IMR-90 (cell line): ENCODE data around the gene ZBED1. TPM values are rescaled to one million over a fixed set of nuclear protein-coding genes. Genes with fewer than 3 reads are reported as not detected.

Source experiments
- ATAC-seq: fragments of 200-7000 bp; cut with Tn5 transposase; 2 replicates; pipeline ENCODE4 v1.9.1; 2020; ENCODE audit warnings: low read depth, mild to moderate bottlenecking, moderate library complexity
- BruUV-seq: library from RNA; stranded (reverse); fragments of 400-500 nt; replicated peaks from 2 replicates; lab custom pipeline; 2021; lab: Mats Ljungman, UMichigan
- CTCF ChIA-PET: fragments of 300-600 bp; formaldehyde crosslinking; extraction: SDS; loops from one replicate; lab custom pipeline; 2021; ENCODE audit warnings: antibody characterized with exemption; lab: Yijun Ruan, JAX
- POLR2A ChIA-PET: fragments of 300-600 bp; sonication (Branson Sonifier 250); formaldehyde crosslinking; loops from one replicate; lab custom pipeline; 2022; ENCODE audit warnings: antibody characterized with exemption; ENCODE audit not compliant: unreplicated experiment; lab: Charles Lee
- DNase-seq: peaks from one replicate; pipeline ENCODE4 v3.0.0; 2013
- H2AFZ ChIP-seq: replicated peaks from 2 replicates; pipeline ENCODE3; 2013; ENCODE audit warnings: low read length, mild to moderate bottlenecking; ENCODE audit not compliant: poor library complexity
- H2AK5ac ChIP-seq: 2 replicates; pipeline ENCODE4 v1.6.1; 2013; ENCODE audit warnings: low read depth, low read length, inconsistent platforms
- H2AK9ac ChIP-seq: replicated peaks from 2 replicates; pipeline ENCODE3; 2013; ENCODE audit warnings: mild to moderate bottlenecking, low read depth, low read length, moderate library complexity; ENCODE audit not compliant: poor library complexity
- H2BK120ac ChIP-seq: 2 replicates; pipeline ENCODE4 v1.6.1; 2013; ENCODE audit warnings: low read depth, low read length, inconsistent platforms
- H2BK15ac ChIP-seq: 3 replicates; pipeline ENCODE4 v1.6.1; 2013; ENCODE audit warnings: low read depth, low read length, inconsistent platforms
- H2BK20ac ChIP-seq: 2 replicates; pipeline ENCODE4 v1.6.1; 2013; ENCODE audit warnings: low read depth, mild to moderate bottlenecking, inconsistent platforms, low read length, moderate library complexity
- H2BK5ac ChIP-seq: 2 replicates; pipeline ENCODE4 v1.6.1; 2013; ENCODE audit warnings: mild to moderate bottlenecking, low read depth, low read length, inconsistent platforms; ENCODE audit not compliant: poor library complexity, severe bottlenecking
- H3K14ac ChIP-seq: replicated peaks from 2 replicates; pipeline ENCODE4 v1.6.1; 2013; ENCODE audit warnings: low read depth, low read length, inconsistent platforms
- H3K18ac ChIP-seq: 2 replicates; pipeline ENCODE4 v1.6.1; 2013; ENCODE audit warnings: low read depth, low read length, control low read depth
- H3K23ac ChIP-seq: 2 replicates; pipeline ENCODE4 v1.6.1; 2013; ENCODE audit warnings: low read depth, low read length, inconsistent platforms
- H3K27ac ChIP-seq: 2 replicates; pipeline ENCODE4 v1.5.1; 2013; ENCODE audit warnings: mild to moderate bottlenecking, control low read depth, low read length; ENCODE audit not compliant: insufficient read depth
- H3K27me3 ChIP-seq: 2 replicates; pipeline ENCODE4 v1.6.1; 2013; ENCODE audit warnings: low read length; ENCODE audit not compliant: control insufficient read depth, insufficient read depth
- H3K36me3 ChIP-seq: 2 replicates; pipeline ENCODE4 v1.6.1; 2013; ENCODE audit warnings: low read length, mixed read lengths; ENCODE audit not compliant: control insufficient read depth, insufficient read depth
- H3K4ac ChIP-seq: 2 replicates; pipeline ENCODE4 v1.6.1; 2013; ENCODE audit warnings: low read depth, low read length, inconsistent platforms
- H3K4me1 ChIP-seq: 2 replicates; pipeline ENCODE4 v1.6.1; 2013; ENCODE audit warnings: low read length, mixed read lengths; ENCODE audit not compliant: control insufficient read depth, insufficient read depth
- H3K4me2 ChIP-seq: 2 replicates; pipeline ENCODE4 v1.6.1; 2013; ENCODE audit warnings: low read depth, mild to moderate bottlenecking, control low read depth, low read length, moderate library complexity
- H3K4me3 ChIP-seq: 2 replicates; pipeline ENCODE4 v1.5.1; 2013; ENCODE audit warnings: low read depth, mild to moderate bottlenecking, control low read depth, low read length, moderate library complexity; ENCODE audit not compliant: insufficient read depth
- H3K56ac ChIP-seq: 2 replicates; pipeline ENCODE4 v1.6.1; 2013; ENCODE audit warnings: low read length, inconsistent platforms; ENCODE audit not compliant: insufficient read depth; ENCODE audit errors: extremely low read depth
- H3K79me1 ChIP-seq, 2 experiments: 2 replicates each; pipeline ENCODE4 v1.6.1; 2013; ENCODE audit warnings: low read length in 2 of 2, inconsistent platforms in 1 of 2, low read depth in 1 of 2
- H3K9ac ChIP-seq: 2 replicates; pipeline ENCODE4 v1.6.1; 2013; ENCODE audit warnings: low read depth, low read length, control low read depth
- H3K9me1 ChIP-seq: 2 replicates; pipeline ENCODE4 v1.6.1; 2013; ENCODE audit warnings: low read length, inconsistent platforms; ENCODE audit not compliant: insufficient read depth
- H3K9me3 ChIP-seq: 2 replicates; pipeline ENCODE4 v1.6.1; 2013; ENCODE audit warnings: low read length; ENCODE audit not compliant: control insufficient read depth, insufficient read depth
- H4K20me1 ChIP-seq: 2 replicates; pipeline ENCODE4 v1.6.1; 2013; ENCODE audit warnings: low read length, inconsistent platforms; ENCODE audit not compliant: insufficient read depth
- H4K5ac ChIP-seq: 2 replicates; pipeline ENCODE4 v1.6.1; 2013; ENCODE audit warnings: mild to moderate bottlenecking, low read depth, low read length, control low read depth
- H4K8ac ChIP-seq, 2 experiments: 2 replicates each; pipeline ENCODE4 v1.6.1; 2013; ENCODE audit warnings: low read depth in 2 of 2, low read length in 2 of 2, control low read depth in 1 of 2, inconsistent platforms in 1 of 2
- H4K91ac ChIP-seq: 2 replicates; pipeline ENCODE4 v1.6.1; 2013; ENCODE audit warnings: low read depth, low read length, inconsistent platforms; ENCODE audit not compliant: insufficient read depth
- BHLHE40 ChIP-seq: fragments of 150-350 bp; IDR thresholded peaks from 2 replicates; pipeline ENCODE4 v1.6.1; 2016; ENCODE audit warnings: mild to moderate bottlenecking, low read depth, low read length
- MAFK ChIP-seq: IDR thresholded peaks from 2 replicates; pipeline ENCODE4 v1.6.1; 2012; ENCODE audit warnings: low read depth, low read length, improper control_type of control experiment
- MXI1 ChIP-seq: IDR thresholded peaks from 2 replicates; pipeline ENCODE4 v1.6.1; 2012; ENCODE audit warnings: low read depth, mild to moderate bottlenecking, low read length, moderate library complexity, borderline replicate concordance
- NFE2L2 ChIP-seq: fragments of 150-350 bp; IDR thresholded peaks from 2 replicates; pipeline ENCODE4 v1.6.1; 2016; ENCODE audit warnings: low read depth, mild to moderate bottlenecking, low read length
- POLR2A ChIP-seq: IDR thresholded peaks from 2 replicates; pipeline ENCODE4 v1.6.1; 2012; ENCODE audit warnings: mild to moderate bottlenecking, low read depth, low read length
- RAD21 ChIP-seq: IDR thresholded peaks from 2 replicates; pipeline ENCODE4 v1.6.1; 2012; ENCODE audit warnings: low read length, improper control_type of control experiment
- RFX5 ChIP-seq: IDR thresholded peaks from 2 replicates; pipeline ENCODE4 v1.8.0; 2012; ENCODE audit warnings: low read depth, mild to moderate bottlenecking, low read length, moderate library complexity
- SMC3 ChIP-seq: fragments of 150-350 bp; IDR thresholded peaks from 2 replicates; pipeline ENCODE4 v1.6.1; 2016; ENCODE audit warnings: low read depth, mild to moderate bottlenecking, antibody characterized with exemption, low read length, moderate library complexity
- WGBS, 2 experiments: methylation state at CpG; one replicate each; pipeline versions ENCODE4 v1.1.5 to v1.1.7; 2013; ENCODE audit warnings: missing lambda C conversion rate in 2 of 2; ENCODE audit not compliant: insufficient read length in 1 of 2; ENCODE audit errors: extremely low coverage in 2 of 2; 5-methylcytosine and 5-hydroxymethylcytosine counted together
- dilution Hi-C: fragments of 300-500 bp; cut with HindIII; formaldehyde crosslinking; loops from one replicate; pipeline ENCODE4 v1.14.3; 2018; ENCODE audit warnings: low sequenced_read_pairs; ENCODE audit not compliant: unreplicated experiment
- in situ Hi-C: fragments of 300-500 bp; cut with MboI; formaldehyde crosslinking; loops from 3 replicates; pipeline ENCODE4 v1.14.3; 2019; ENCODE audit warnings: low sequenced_read_pairs, inconsistent platforms, mixed read lengths
- intact Hi-C: fragments of 100-400 bp; cut with micrococcal nuclease; formaldehyde crosslinking; loops from 2 replicates; pipeline ENCODE4 v1.10.0; 2022
- polyA plus RNA-seq, 3 experiments: library from polyadenylated mRNA; depleted of rRNA; stranded (reverse); fragments of >200 nt; gene quantifications; 2 replicates each; pipeline ENCODE4 v1.2.3, GENCODE V29; 2012; ENCODE audit warnings: low replicate concordance in 1 of 3
- total RNA-seq: library from RNA; depleted of rRNA; stranded (reverse); fragments of >200 nt; gene quantifications from 2 replicates; pipeline ENCODE4 v1.2.3, GENCODE V29; 2012
- TF ChIP-seq, protein P1 (sequence below): fragments of 150-350 bp; IDR thresholded peaks from 2 replicates; pipeline ENCODE4 v1.6.1; 2016; ENCODE audit warnings: low read depth, mild to moderate bottlenecking, low read length, moderate library complexity, borderline replicate concordance
- TF ChIP-seq, protein P2 (sequence below): conservative IDR thresholded peaks from 2 replicates; pipeline ENCODE4 v1.5.1; 2012; ENCODE audit warnings: mild to moderate bottlenecking, low read depth, low read length, improper control_type of control experiment

ZBED1 gene
- total and polyA plus RNA-seq, 2 of the 4 experiments (the other 2 are of a cell fraction): 13.1 to 21.5 TPM

DNA sequence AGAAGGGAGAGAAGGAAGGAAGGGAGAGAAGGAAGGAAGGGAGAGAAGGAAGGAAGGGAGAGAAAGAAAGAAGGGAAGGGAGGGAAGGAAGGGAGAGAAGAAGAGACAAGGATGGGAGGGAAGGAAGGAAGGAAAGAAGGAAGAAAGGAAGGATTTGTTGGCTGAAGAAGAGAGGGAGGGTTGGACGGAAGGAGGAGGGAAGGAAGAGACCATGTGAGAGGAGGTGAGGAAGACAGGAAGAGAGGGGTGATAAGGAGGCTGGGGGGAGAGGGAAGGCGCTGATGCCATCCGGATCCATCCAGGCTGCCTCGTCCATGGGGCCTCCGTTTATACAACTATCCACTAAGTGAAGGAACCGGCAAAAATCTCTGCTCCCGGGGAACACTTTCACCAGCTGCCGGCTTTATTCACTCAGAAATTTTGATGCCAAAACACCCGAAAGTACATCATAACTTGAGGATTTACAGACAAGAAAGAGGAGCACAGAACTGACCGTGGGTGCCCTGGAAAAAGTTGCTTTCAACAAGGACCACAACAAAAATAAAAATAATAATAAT, 14.9 kb downstream of the ZBED1 start:
- no peak overlapping the region for H3K56ac ChIP-seq
- H3K79me1 ChIP-seq: peaks cover 14 to 61% of the 10 kb centered on the region in 2 experiments
- ChIA-PET POLR2A (no interaction called here), CTCF (no interaction called here)
- TF ChIP-seq SMC3 (no peak), POLR2A (no peak), MAFK (no peak), RAD21 (no peak), NFE2L2 (no peak), MXI1 (no peak), BHLHE40 (no peak), RFX5 (no peak)
- TF ChIP-seq, protein P1, sequence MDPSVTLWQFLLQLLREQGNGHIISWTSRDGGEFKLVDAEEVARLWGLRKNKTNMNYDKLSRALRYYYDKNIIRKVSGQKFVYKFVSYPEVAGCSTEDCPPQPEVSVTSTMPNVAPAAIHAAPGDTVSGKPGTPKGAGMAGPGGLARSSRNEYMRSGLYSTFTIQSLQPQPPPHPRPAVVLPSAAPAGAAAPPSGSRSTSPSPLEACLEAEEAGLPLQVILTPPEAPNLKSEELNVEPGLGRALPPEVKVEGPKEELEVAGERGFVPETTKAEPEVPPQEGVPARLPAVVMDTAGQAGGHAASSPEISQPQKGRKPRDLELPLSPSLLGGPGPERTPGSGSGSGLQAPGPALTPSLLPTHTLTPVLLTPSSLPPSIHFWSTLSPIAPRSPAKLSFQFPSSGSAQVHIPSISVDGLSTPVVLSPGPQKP: no peak
- TF ChIP-seq, protein P2, sequence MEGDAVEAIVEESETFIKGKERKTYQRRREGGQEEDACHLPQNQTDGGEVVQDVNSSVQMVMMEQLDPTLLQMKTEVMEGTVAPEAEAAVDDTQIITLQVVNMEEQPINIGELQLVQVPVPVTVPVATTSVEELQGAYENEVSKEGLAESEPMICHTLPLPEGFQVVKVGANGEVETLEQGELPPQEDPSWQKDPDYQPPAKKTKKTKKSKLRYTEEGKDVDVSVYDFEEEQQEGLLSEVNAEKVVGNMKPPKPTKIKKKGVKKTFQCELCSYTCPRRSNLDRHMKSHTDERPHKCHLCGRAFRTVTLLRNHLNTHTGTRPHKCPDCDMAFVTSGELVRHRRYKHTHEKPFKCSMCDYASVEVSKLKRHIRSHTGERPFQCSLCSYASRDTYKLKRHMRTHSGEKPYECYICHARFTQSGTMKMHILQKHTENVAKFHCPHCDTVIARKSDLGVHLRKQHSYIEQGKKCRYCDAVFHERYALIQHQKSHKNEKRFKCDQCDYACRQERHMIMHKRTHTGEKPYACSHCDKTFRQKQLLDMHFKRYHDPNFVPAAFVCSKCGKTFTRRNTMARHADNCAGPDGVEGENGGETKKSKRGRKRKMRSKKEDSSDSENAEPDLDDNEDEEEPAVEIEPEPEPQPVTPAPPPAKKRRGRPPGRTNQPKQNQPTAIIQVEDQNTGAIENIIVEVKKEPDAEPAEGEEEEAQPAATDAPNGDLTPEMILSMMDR: no peak
- WGBS, 2 experiments: 60 to 100% methylated on average over 1 to 4 of the region's 10 CpGs
- no peak for DNase-seq
- H3K14ac ChIP-seq: no peak overlapping the region; the same call in 1 of the 2 replicates
- no peaks in the 10 kb centered on the region for H3K9me3 ChIP-seq
- H3K4me1 ChIP-seq: peaks cover 14% of the 10 kb centered on the region
- peaks cover 5% of the 10 kb centered on the region for H4K20me1 ChIP-seq
- H3K4me3 ChIP-seq: no peak overlapping the region
- no peak overlapping the region for H2BK120ac ChIP-seq
- peak overlapping the region; percentile 48; the same call in 1 of the 3 replicates for H2BK15ac ChIP-seq
- peaks cover 42% of the 10 kb centered on the region for H3K36me3 ChIP-seq
- 0 out of 2 replicates have a peak overlapping the region, but pooled peaks have one; percentile 13 for H3K18ac ChIP-seq
- peak overlapping the region; percentile 85 for H2AK5ac ChIP-seq
- H3K27me3 ChIP-seq: no peaks in the 10 kb centered on the region
- H2AK9ac ChIP-seq: no peak overlapping the region
- intact Hi-C loops (loop anchor here (2.0 kb wide), 1 partner anchor 13 kb away; no protein-coding TSS in a partner anchor), dilution Hi-C loops (no loop called here), in situ Hi-C loops (no loop called here)
- peak overlapping the region; percentile 53; the same call in 1 of the 2 replicates for H3K4ac ChIP-seq
- peak overlapping the region; percentile 55 to 62; a peak in 2 of 4 replicates for H4K8ac ChIP-seq
- H3K23ac ChIP-seq: peak overlapping the region; percentile 43; the same call in 1 of the 2 replicates
- ATAC-seq: no peak
- no TSS peak for BruUV-seq
- peak overlapping the region; percentile 52; the same call in 1 of the 2 replicates for H3K4me2 ChIP-seq
- peak overlapping the region; percentile 73; the same call in 1 of the 2 replicates for H3K27ac ChIP-seq
- no peak overlapping the region; the same call in 1 of the 2 replicates for H4K91ac ChIP-seq
- H2BK20ac ChIP-seq: no peak overlapping the region
- H2AFZ ChIP-seq: no peak overlapping the region
- peak overlapping the region; percentile 51 for H2BK5ac ChIP-seq
- H3K9ac ChIP-seq: no peak overlapping the region
- H4K5ac ChIP-seq: peak overlapping the region; percentile 87
- peaks cover 3% of the 10 kb centered on the region for H3K9me1 ChIP-seq
